Activated naive CD4-positive, alpha-beta T cell treated with anti-CD3 and anti-CD28 coated beads, Interleukin-2, amount 10 ng/mL, durations not matched to agents 7 days and 5 days (primary cell): Measurements from ENCODE around the gene GNG7.
"Not testable (repeated sequence)": the region's sequence is repeated elsewhere in the genome, so short reads cannot be mapped to it uniquely, and the experiment has no call there.

Experiments used
- CTCF ChIA-PET: fragments of 350-600 bp; sonication (Branson Sonifier 250); formaldehyde crosslinking; loops from one replicate; lab custom pipeline; 2021; ENCODE audit warnings: antibody characterized with exemption; lab: Charles Lee
- DNase-seq: peaks from one replicate; pipeline ENCODE4 v3.0.0-alpha.2; 2020
- H3K27ac Mint-ChIP-seq: one replicate; pipeline ENCODE4 v1.8.0; 2021; ENCODE audit warnings: mild to moderate bottlenecking, moderate library complexity, mixed read lengths
- H3K27me3 Mint-ChIP-seq: one replicate; pipeline ENCODE4 v1.8.0; 2021; ENCODE audit warnings: mild to moderate bottlenecking, mixed read lengths
- H3K36me3 Mint-ChIP-seq: one replicate; pipeline ENCODE4 v1.8.0; 2021; ENCODE audit warnings: mixed read lengths
- H3K4me1 Mint-ChIP-seq: one replicate; pipeline ENCODE4 v1.8.0; 2021; ENCODE audit warnings: mixed read lengths
- H3K4me3 Mint-ChIP-seq: one replicate; pipeline ENCODE4 v1.8.0; 2021; ENCODE audit warnings: mild to moderate bottlenecking, moderate library complexity, mixed read lengths
- H3K9me3 Mint-ChIP-seq: one replicate; pipeline ENCODE4 v1.8.0; 2021; ENCODE audit warnings: mixed read lengths

The GNG7 gene

GRCh38 chr19:2543463-2544442, 158.7 kb downstream of the GNG7 start:
- Mint-ChIP-seq H3K4me1 (peaks cover 50% of the 10 kb centered on the region), H3K36me3 (no peaks in the 10 kb centered on the region), H3K27me3 (peaks cover 3% of the 10 kb centered on the region), H3K4me3 (peak overlapping the region; percentile 62), H3K27ac (peak overlapping the region; percentile 87), H3K9me3 (no peaks in the 10 kb centered on the region)
- peak; percentile 78 for DNase-seq
- CTCF ChIA-PET = interaction anchor here (1.3 to 1.9 kb wide), 3 partner anchors 66 to 68 kb away, joined by 3 to 5 read pairs (median 3); partner anchors contain the start of gene GADD45B

- H3K27me3 Mint-ChIP-seq, DNase-seq, H3K9me3 Mint-ChIP-seq, H3K36me3 Mint-ChIP-seq: not testable (repeated sequence)
- H3K4me3 Mint-ChIP-seq = peak overlapping the region; percentile 62
- CTCF ChIA-PET = interaction anchor here (1.0 to 1.9 kb wide), 4 partner anchors 9 to 68 kb away, joined by 3 to 5 read pairs (median 3); partner anchors contain the start of gene GADD45B
- peaks cover 52% of the 10 kb centered on the region for H3K4me1 Mint-ChIP-seq
- peak overlapping the region; percentile 87 for H3K27ac Mint-ChIP-seq
These were observed 159.4 kb downstream of the GNG7 start for GRCh38 chr19:2543072-2543462.

- H3K4me3 Mint-ChIP-seq = peak overlapping the region; percentile 49
- CTCF ChIA-PET = interaction anchor here (1.0 to 1.9 kb wide), 2 partner anchors 8 to 64 kb away, joined by 3 to 5 read pairs; no protein-coding TSS in a partner anchor
- DNase-seq = no peak
- H3K27me3 Mint-ChIP-seq = peaks cover 3% of the 10 kb centered on the region
- H3K27ac Mint-ChIP-seq = peak overlapping the region; percentile 87
- H3K9me3 Mint-ChIP-seq = no peaks in the 10 kb centered on the region
- no peaks in the 10 kb centered on the region for H3K36me3 Mint-ChIP-seq
- H3K4me1 Mint-ChIP-seq = peaks cover 56% of the 10 kb centered on the region
These were observed 160.0 kb downstream of the GNG7 start for GRCh38 chr19:2542341-2543069.

GRCh38 chr19:2540646-2541454, 161.6 kb downstream of the GNG7 start:
- H3K27me3 Mint-ChIP-seq = peaks cover 3% of the 10 kb centered on the region
- no peaks in the 10 kb centered on the region for H3K9me3 Mint-ChIP-seq
- CTCF ChIA-PET = interaction anchor here (1.1 kb wide), 1 partner anchor 71 kb away, joined by 4 read pairs; no protein-coding TSS in a partner anchor
- DNase-seq = no peak
- H3K4me3 Mint-ChIP-seq = no peak overlapping the region
- peaks cover 55% of the 10 kb centered on the region for H3K4me1 Mint-ChIP-seq
- H3K27ac Mint-ChIP-seq = no peak overlapping the region
- no peaks in the 10 kb centered on the region for H3K36me3 Mint-ChIP-seq

GRCh38 chr19:2540251-2540645, 162.2 kb downstream of the GNG7 start:
- CTCF ChIA-PET = no interaction called here
- Mint-ChIP-seq H3K4me3 (no peak overlapping the region), H3K27ac (no peak overlapping the region), H3K4me1 (peaks cover 55% of the 10 kb centered on the region), H3K27me3 (peaks cover 3% of the 10 kb centered on the region), H3K9me3 (no peaks in the 10 kb centered on the region), H3K36me3 (no peaks in the 10 kb centered on the region)
- DNase-seq = no peak

GRCh38 chr19:2538096-2538757, 164.3 kb downstream of the GNG7 start:
- peaks cover 52% of the 10 kb centered on the region for H3K4me1 Mint-ChIP-seq
- DNase-seq = no peak
- H3K27ac Mint-ChIP-seq = no peak overlapping the region
- H3K4me3 Mint-ChIP-seq = no peak overlapping the region
- no peaks in the 10 kb centered on the region for H3K36me3 Mint-ChIP-seq
- peaks cover 7% of the 10 kb centered on the region for H3K27me3 Mint-ChIP-seq
- no peaks in the 10 kb centered on the region for H3K9me3 Mint-ChIP-seq
- CTCF ChIA-PET = interaction anchor here (0.6 to 0.7 kb wide), 2 partner anchors 56 to 349 kb away, joined by 3 to 4 read pairs; no protein-coding TSS in a partner anchor

- H3K4me3 Mint-ChIP-seq, H3K27ac Mint-ChIP-seq, DNase-seq, H3K36me3 Mint-ChIP-seq, CTCF ChIA-PET, H3K9me3 Mint-ChIP-seq, H3K27me3 Mint-ChIP-seq: not testable (repeated sequence)
- H3K4me1 Mint-ChIP-seq = peaks cover 50% of the 10 kb centered on the region
These were observed 164.9 kb downstream of the GNG7 start for GRCh38 chr19:2537584-2537983.

- H3K36me3 Mint-ChIP-seq = no peaks in the 10 kb centered on the region
- DNase-seq = no peak
- no peak overlapping the region for H3K27ac Mint-ChIP-seq
- no peaks in the 10 kb centered on the region for H3K9me3 Mint-ChIP-seq
- H3K27me3 Mint-ChIP-seq = peaks cover 7% of the 10 kb centered on the region
- CTCF ChIA-PET = no interaction called here
- H3K4me3 Mint-ChIP-seq = no peak overlapping the region
- H3K4me1 Mint-ChIP-seq = peaks cover 44% of the 10 kb centered on the region
These were observed 166.0 kb downstream of the GNG7 start for GRCh38 chr19:2536461-2536860.

GRCh38 chr19:2534423-2535013, 168.0 kb downstream of the GNG7 start:
- H3K9me3 Mint-ChIP-seq = no peaks in the 10 kb centered on the region
- no peak overlapping the region for H3K4me3 Mint-ChIP-seq
- CTCF ChIA-PET = interaction anchor here (1.0 to 1.2 kb wide), 2 partner anchors 8 to 57 kb away, joined by 3 read pairs; no protein-coding TSS in a partner anchor
- DNase-seq = no peak
- no peak overlapping the region for H3K27ac Mint-ChIP-seq
- peaks cover 36% of the 10 kb centered on the region for H3K4me1 Mint-ChIP-seq
- H3K27me3 Mint-ChIP-seq = peaks cover 9% of the 10 kb centered on the region
- no peaks in the 10 kb centered on the region for H3K36me3 Mint-ChIP-seq

- CTCF ChIA-PET = interaction anchor here (0.7 to 1.4 kb wide), 4 partner anchors 9 to 57 kb away, joined by 3 to 4 read pairs (median 3); no protein-coding TSS in a partner anchor
- no peak overlapping the region for H3K4me3 Mint-ChIP-seq
- H3K36me3 Mint-ChIP-seq = no peaks in the 10 kb centered on the region
- H3K4me1 Mint-ChIP-seq = peaks cover 35% of the 10 kb centered on the region
- peak overlapping the region; percentile 29 for H3K27ac Mint-ChIP-seq
- no peaks in the 10 kb centered on the region for H3K9me3 Mint-ChIP-seq
- DNase-seq = no peak
- peaks cover 10% of the 10 kb centered on the region for H3K27me3 Mint-ChIP-seq
These were observed 168.6 kb downstream of the GNG7 start for GRCh38 chr19:2533686-2534422.

GRCh38 chr19:2533072-2533425, 169.4 kb downstream of the GNG7 start:
- H3K27ac Mint-ChIP-seq = peak overlapping the region; percentile 29
- no peak overlapping the region for H3K4me3 Mint-ChIP-seq

More at GRCh38 chr19:2533072-2533425, 169.4 kb downstream of the GNG7 start:
- peaks cover 33% of the 10 kb centered on the region for H3K4me1 Mint-ChIP-seq
- no peak for DNase-seq
- H3K36me3 Mint-ChIP-seq = no peaks in the 10 kb centered on the region
- H3K9me3 Mint-ChIP-seq = no peaks in the 10 kb centered on the region
- H3K27me3 Mint-ChIP-seq = peaks cover 10% of the 10 kb centered on the region
- CTCF ChIA-PET = interaction anchor here (0.7 to 1.4 kb wide), 3 partner anchors 13 to 56 kb away, joined by 3 to 4 read pairs (median 3); no protein-coding TSS in a partner anchor
